Neural crest cell (in vitro differentiated cells): Measurements from ENCODE around the gene CFD. TPM values are rescaled to one million over a fixed set of nuclear protein-coding genes. Genes with fewer than 3 reads are reported as not detected.
A peak's percentile ranks its signal among the peaks of the same experiment; 100 is the strongest.

Experiments used
- DNase-seq: peaks from one replicate; pipeline ENCODE4 v3.0.0; 2021; ENCODE audit warnings: low read depth, mixed read lengths, low spot score
- H3K27ac Mint-ChIP-seq: one replicate; pipeline ENCODE4 v1.8.0; 2021; ENCODE audit warnings: mild to moderate bottlenecking, mixed read lengths; ENCODE audit not compliant: unreplicated experiment
- H3K27me3 Mint-ChIP-seq: 2 replicates; pipeline ENCODE4 v1.8.0; 2021; ENCODE audit warnings: low read depth, mild to moderate bottlenecking, mixed read lengths
- H3K36me3 Mint-ChIP-seq: 2 replicates; pipeline ENCODE4 v1.8.0; 2021; ENCODE audit warnings: low read depth, mild to moderate bottlenecking, mixed read lengths
- H3K4me1 Mint-ChIP-seq: 2 replicates; pipeline ENCODE4 v1.8.0; 2021; ENCODE audit warnings: mixed read lengths
- H3K4me3 Mint-ChIP-seq: one replicate; pipeline ENCODE4 v1.8.0; 2021; ENCODE audit warnings: mild to moderate bottlenecking, mixed read lengths
- H3K9me3 Mint-ChIP-seq: 2 replicates; pipeline ENCODE4 v1.8.0; 2021; ENCODE audit warnings: mixed read lengths
- CTCF ChIP-seq: fragments of 200-600 bp; sonication (generic); conservative IDR thresholded peaks from 2 replicates; pipeline ENCODE4 v1.5.0; 2021; ENCODE audit warnings: antibody characterized with exemption, mild to moderate bottlenecking
- total RNA-seq: library from RNA; stranded (reverse); gene quantifications from 2 replicates; pipeline ENCODE4 v1.2.1, GENCODE V29; 2021

CFD gene
- total RNA-seq, 1 donor from 2014 or later = not detected

- TF ChIP-seq CTCF = no peak
- Mint-ChIP-seq H3K36me3 (no peaks in the 10 kb centered on the region), H3K27ac (no peak overlapping the region), H3K4me3 (no peak overlapping the region), H3K27me3 (peaks cover 32% of the 10 kb centered on the region), H3K4me1 (no peaks in the 10 kb centered on the region), H3K9me3 (no peaks in the 10 kb centered on the region)
- DNase-seq = no peak
Measured at GRCh38 chr19:855566-856120, 3.8 kb upstream of the CFD start.

GRCh38 chr19:858284-858683 is 1.2 kb upstream of the CFD start:
- Mint-ChIP-seq H3K9me3 (no peaks in the 10 kb centered on the region), H3K27me3 (peaks cover 52% of the 10 kb centered on the region), H3K27ac (no peak overlapping the region), H3K4me1 (peaks cover 3% of the 10 kb centered on the region), H3K36me3 (no peaks in the 10 kb centered on the region), H3K4me3 (no peak overlapping the region)
- TF ChIP-seq CTCF = no peak
- DNase-seq = no peak

- no peak overlapping the region for H3K27ac Mint-ChIP-seq
- H3K36me3 Mint-ChIP-seq = no peaks in the 10 kb centered on the region
- no peaks in the 10 kb centered on the region for H3K9me3 Mint-ChIP-seq
- DNase-seq = no peak
- H3K4me3 Mint-ChIP-seq = no peak overlapping the region
- no peak for TF ChIP-seq CTCF
- peaks cover 7% of the 10 kb centered on the region for H3K4me1 Mint-ChIP-seq
- peaks cover 67% of the 10 kb centered on the region for H3K27me3 Mint-ChIP-seq
Measured at GRCh38 chr19:861141-861755, 1.8 kb downstream of the CFD start.

GRCh38 chr19:861756-862580 is 2.5 kb downstream of the CFD start:
- H3K27me3 Mint-ChIP-seq = peaks cover 65% of the 10 kb centered on the region
- H3K4me1 Mint-ChIP-seq = peaks cover 7% of the 10 kb centered on the region
- H3K4me3 Mint-ChIP-seq = no peak overlapping the region
- H3K9me3 Mint-ChIP-seq = no peaks in the 10 kb centered on the region
- peak; percentile 21 for TF ChIP-seq CTCF
- H3K27ac Mint-ChIP-seq = no peak overlapping the region
- DNase-seq = peak; percentile 44
- H3K36me3 Mint-ChIP-seq = no peaks in the 10 kb centered on the region

GRCh38 chr19:862581-863314 is 3.3 kb downstream of the CFD start:
- Mint-ChIP-seq H3K4me1 (peaks cover 11% of the 10 kb centered on the region), H3K9me3 (no peaks in the 10 kb centered on the region), H3K4me3 (peak overlapping the region; percentile 57), H3K36me3 (peaks cover 4% of the 10 kb centered on the region), H3K27ac (no peak overlapping the region), H3K27me3 (peaks cover 64% of the 10 kb centered on the region)
- no peak for TF ChIP-seq CTCF
- peak; percentile 60 for DNase-seq
